A673 (cell line): ENCODE measurements around the gene CYP51A1.

Experiments
- CTCF ChIP-seq: fragments of 300-800, 200-600 bp; sonication (generic); conservative IDR thresholded peaks from 2 replicates; pipeline ENCODE4 v1.5.1; 2017; ENCODE audit warnings: low read depth, mild to moderate bottlenecking, antibody characterized with exemption, low read length, moderate library complexity, mixed read lengths
- EZH2 ChIP-seq: fragments of 200-600 bp; sonication (generic); IDR thresholded peaks from 2 replicates; pipeline ENCODE4 v1.6.1; 2017; ENCODE audit warnings: borderline replicate concordance, low read depth, mild to moderate bottlenecking, mixed read lengths, antibody characterized with exemption, low read length; ENCODE audit not compliant: poor library complexity, severe bottlenecking

- TF ChIP-seq CTCF (no peak), EZH2 (no peak)
Measured at GRCh38 chr7:92133133-92133736, 1.0 kb downstream of the CYP51A1 start.
